MM.1S (cell line): ENCODE results near the gene METTL16.

ENCODE experiments used
- DNase-seq: peaks from one replicate; pipeline ENCODE4 v3.0.0-alpha.2; 2015
- H2AFZ ChIP-seq: fragments of 300-600 bp; sonication (generic); 2 replicates; pipeline ENCODE4 v1.6.0; 2016; ENCODE audit warnings: antibody characterized with exemption, low read length
- H3F3A ChIP-seq: fragments of 300-600 bp; sonication (generic); 2 replicates; pipeline ENCODE4 v1.6.1; 2016; ENCODE audit warnings: mild to moderate bottlenecking, antibody characterized with exemption, low read length, moderate library complexity, mixed read lengths; ENCODE audit not compliant: insufficient read depth
- H3K27ac ChIP-seq: fragments of 300-600 bp; sonication (generic); 2 replicates; pipeline ENCODE4 v1.5.1; 2016; ENCODE audit warnings: mild to moderate bottlenecking, low read length
- H3K27me3 ChIP-seq: fragments of 300-600 bp; sonication (generic); replicated peaks from 2 replicates; pipeline ENCODE4 v1.6.0; 2016; ENCODE audit warnings: low read length; ENCODE audit not compliant: insufficient read depth
- H3K36me3 ChIP-seq: fragments of 300-600 bp; sonication (generic); replicated peaks from 2 replicates; pipeline ENCODE4 v1.6.1; 2016; ENCODE audit warnings: mild to moderate bottlenecking, low read length, mixed read lengths; ENCODE audit not compliant: insufficient read depth
- H3K4me1 ChIP-seq: fragments of 300-600 bp; sonication (generic); 2 replicates; pipeline ENCODE4 v1.6.1; 2016; ENCODE audit warnings: low read length, mixed read lengths
- H3K4me2 ChIP-seq: fragments of 300-600 bp; sonication (generic); 2 replicates; pipeline ENCODE4 v1.6.0; 2016; ENCODE audit warnings: low read depth, low read length
- H3K4me3 ChIP-seq: fragments of 300-600 bp; sonication (generic); 2 replicates; pipeline ENCODE4 v1.5.1; 2016; ENCODE audit warnings: low read length, mixed read lengths
- H3K79me2 ChIP-seq: fragments of 300-600 bp; sonication (generic); 2 replicates; pipeline ENCODE4 v1.6.1; 2016; ENCODE audit warnings: mixed run types, low read length, mixed read lengths
- H3K9ac ChIP-seq: fragments of 300-600 bp; sonication (generic); 2 replicates; pipeline ENCODE4 v1.6.1; 2016; ENCODE audit warnings: low read length, mixed read lengths
- H3K9me2 ChIP-seq: fragments of 300-600 bp; sonication (generic); replicated peaks from 2 replicates; pipeline ENCODE4 v1.6.1; 2016; ENCODE audit warnings: mild to moderate bottlenecking, low read length, mixed read lengths; ENCODE audit not compliant: insufficient read depth
- H3K9me3 ChIP-seq: fragments of 300-600 bp; sonication (generic); replicated peaks from 2 replicates; pipeline ENCODE4 v1.6.1; 2016; ENCODE audit warnings: mild to moderate bottlenecking, low read length, mixed read lengths; ENCODE audit not compliant: insufficient read depth
- H4K20me1 ChIP-seq: fragments of 300-600 bp; sonication (generic); 2 replicates; pipeline ENCODE4 v1.6.1; 2016; ENCODE audit warnings: mild to moderate bottlenecking, low read length, moderate library complexity, mixed read lengths; ENCODE audit not compliant: insufficient read depth
- EZH2 ChIP-seq: fragments of 300-600 bp; sonication (generic); optimal IDR thresholded peaks from 2 replicates; pipeline ENCODE3; 2017; ENCODE audit warnings: low read depth, mild to moderate bottlenecking, antibody characterized with exemption, low read length, mixed read lengths
- EZH2phosphoT487 ChIP-seq: fragments of 300-600 bp; sonication (generic); IDR thresholded peaks from 2 replicates; pipeline ENCODE4 v1.6.1; 2018; ENCODE audit warnings: antibody characterized with exemption, low read length
- TF ChIP-seq, protein P1 (sequence below): fragments of 300-600 bp; sonication (generic); IDR thresholded peaks from 2 replicates; pipeline ENCODE4 v1.5.1; 2016; ENCODE audit warnings: antibody characterized with exemption, low read length, mixed read lengths

METTL16 gene

DNA sequence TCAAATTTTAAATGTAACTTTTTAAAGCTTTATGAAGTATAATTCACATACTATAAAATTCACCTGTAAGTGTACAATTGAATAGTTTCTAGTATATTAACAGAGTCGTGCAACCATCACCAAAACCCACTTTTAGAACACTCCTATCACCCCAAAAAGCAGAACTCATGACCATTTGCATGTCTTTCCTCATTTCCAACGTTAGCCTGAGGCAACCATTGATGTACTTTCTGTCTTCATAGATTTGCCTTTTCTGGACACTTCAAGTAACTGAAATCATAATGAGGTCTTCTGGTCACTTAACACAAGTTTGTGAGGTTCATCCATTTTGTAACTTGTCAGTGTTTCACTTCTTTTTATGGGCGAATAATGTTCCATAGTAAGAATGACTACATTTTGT, 33.2 kb downstream of the METTL16 start:
- Histone ChIP-seq H3K36me3 (no peaks in the 10 kb centered on the region), H3K4me3 (no peak overlapping the region), H3K27ac (no peak overlapping the region), H2AFZ (no peak overlapping the region), H3K9ac (no peak overlapping the region), H3K9me3 (no peaks in the 10 kb centered on the region), H3F3A (no peaks in the 10 kb centered on the region), H3K9me2 (no peaks in the 10 kb centered on the region), H3K27me3 (no peaks in the 10 kb centered on the region), H4K20me1 (no peaks in the 10 kb centered on the region), H3K4me2 (no peak overlapping the region), H3K79me2 (peaks cover 71% of the 10 kb centered on the region), H3K4me1 (no peaks in the 10 kb centered on the region)
- no peak for DNase-seq
- TF ChIP-seq, protein P1, sequence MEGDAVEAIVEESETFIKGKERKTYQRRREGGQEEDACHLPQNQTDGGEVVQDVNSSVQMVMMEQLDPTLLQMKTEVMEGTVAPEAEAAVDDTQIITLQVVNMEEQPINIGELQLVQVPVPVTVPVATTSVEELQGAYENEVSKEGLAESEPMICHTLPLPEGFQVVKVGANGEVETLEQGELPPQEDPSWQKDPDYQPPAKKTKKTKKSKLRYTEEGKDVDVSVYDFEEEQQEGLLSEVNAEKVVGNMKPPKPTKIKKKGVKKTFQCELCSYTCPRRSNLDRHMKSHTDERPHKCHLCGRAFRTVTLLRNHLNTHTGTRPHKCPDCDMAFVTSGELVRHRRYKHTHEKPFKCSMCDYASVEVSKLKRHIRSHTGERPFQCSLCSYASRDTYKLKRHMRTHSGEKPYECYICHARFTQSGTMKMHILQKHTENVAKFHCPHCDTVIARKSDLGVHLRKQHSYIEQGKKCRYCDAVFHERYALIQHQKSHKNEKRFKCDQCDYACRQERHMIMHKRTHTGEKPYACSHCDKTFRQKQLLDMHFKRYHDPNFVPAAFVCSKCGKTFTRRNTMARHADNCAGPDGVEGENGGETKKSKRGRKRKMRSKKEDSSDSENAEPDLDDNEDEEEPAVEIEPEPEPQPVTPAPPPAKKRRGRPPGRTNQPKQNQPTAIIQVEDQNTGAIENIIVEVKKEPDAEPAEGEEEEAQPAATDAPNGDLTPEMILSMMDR: no peak
- TF ChIP-seq EZH2phosphoT487 (no peak), EZH2 (no peak)

DNA sequence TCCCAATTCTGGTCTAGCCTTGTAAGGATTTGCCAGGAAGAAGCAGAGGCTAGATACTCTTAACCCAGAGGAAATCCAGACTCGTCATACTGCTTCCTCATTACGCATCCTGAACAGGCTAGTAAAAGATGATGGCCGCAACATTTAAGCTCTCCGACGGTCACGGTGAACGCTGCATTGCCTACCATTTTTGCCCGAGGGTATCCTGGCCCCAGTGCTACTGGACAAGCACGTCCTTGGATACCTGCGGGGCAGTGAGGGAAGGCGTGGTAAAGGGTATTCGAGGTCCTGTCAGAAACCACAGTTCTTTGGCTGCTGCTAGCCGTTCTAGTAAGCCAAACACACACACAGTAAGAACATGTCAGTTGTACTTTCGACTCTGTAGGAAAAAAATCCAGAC, 36.6 kb downstream of the METTL16 start:
- Histone ChIP-seq H3K4me1 (no peaks in the 10 kb centered on the region), H3K79me2 (peaks cover 37% of the 10 kb centered on the region)

DNA sequence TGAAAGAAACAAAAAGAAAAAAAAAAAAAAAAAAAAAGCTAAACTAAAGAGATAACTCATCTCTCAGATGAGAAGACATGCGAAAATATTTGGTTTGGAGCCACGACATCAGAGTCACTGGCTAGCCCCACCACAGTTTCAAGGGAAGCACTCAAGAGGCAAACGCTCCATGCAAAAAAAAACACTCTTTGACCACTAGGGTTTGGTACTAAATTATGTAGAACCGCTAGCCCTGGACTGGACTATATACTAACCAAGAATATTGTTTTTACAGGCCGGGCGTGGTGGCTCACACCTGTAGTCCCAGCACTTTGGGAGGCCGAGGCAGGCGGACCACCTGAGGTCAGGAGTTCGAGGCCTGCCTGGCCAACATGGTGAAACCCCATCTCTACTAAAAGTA, 37.3 kb downstream of the METTL16 start:
- no peak overlapping the region for H3K4me3 ChIP-seq
- no peak overlapping the region for H3K4me2 ChIP-seq
- TF ChIP-seq EZH2: no peak
- TF ChIP-seq, protein P1: no peak
- no peak for TF ChIP-seq EZH2phosphoT487
- no peaks in the 10 kb centered on the region for H4K20me1 ChIP-seq
- no peak overlapping the region for H3K9ac ChIP-seq
- DNase-seq: no peak
- no peaks in the 10 kb centered on the region for H3K9me3 ChIP-seq
- H3K79me2 ChIP-seq: peaks cover 32% of the 10 kb centered on the region
- no peak overlapping the region for H2AFZ ChIP-seq
- H3K36me3 ChIP-seq: no peaks in the 10 kb centered on the region; the same call in 1 of the 2 replicates
- no peaks in the 10 kb centered on the region for H3K27me3 ChIP-seq
- no peaks in the 10 kb centered on the region for H3F3A ChIP-seq
- no peaks in the 10 kb centered on the region for H3K9me2 ChIP-seq
- no peaks in the 10 kb centered on the region for H3K4me1 ChIP-seq
- H3K27ac ChIP-seq: no peak overlapping the region

More for the DNA sequence above, 36.6 kb downstream of the METTL16 start:
- H3K27me3 ChIP-seq: no peaks in the 10 kb centered on the region
- no peaks in the 10 kb centered on the region for H3F3A ChIP-seq
- H2AFZ ChIP-seq: no peak overlapping the region
- TF ChIP-seq, protein P1: no peak
- TF ChIP-seq EZH2 (no peak), EZH2phosphoT487 (no peak)
- no peak overlapping the region for H3K9ac ChIP-seq
- no peaks in the 10 kb centered on the region for H4K20me1 ChIP-seq
- H3K36me3 ChIP-seq: no peaks in the 10 kb centered on the region
- H3K9me2 ChIP-seq: no peaks in the 10 kb centered on the region
- DNase-seq: no peak
- H3K27ac ChIP-seq: no peak overlapping the region
- no peak overlapping the region for H3K4me2 ChIP-seq
- no peak overlapping the region for H3K4me3 ChIP-seq
- no peaks in the 10 kb centered on the region for H3K9me3 ChIP-seq
